ENCODE data around the gene RAB11FIP3. TPM values are rescaled to one million over a fixed set of nuclear protein-coding genes. Genes with fewer than 3 reads are reported as not detected.
A peak's percentile ranks its signal among the peaks of the same experiment; 100 is the strongest.

Gene RAB11FIP3
- total and polyA plus RNA-seq, 2 of the 13 experiments (the other 11 are each of a cell fraction or from before 2014, with no cell fraction given) = 34.3 to 57.6 TPM

- ATAC-seq (peak; percentile 94), DNase-seq (ENCODE audit: low spot score) (peak; percentile 59), FAIRE-seq (peak; percentile 8)
- H3K79me2 ChIP-seq (ENCODE audit: insufficient read depth, low read length) = no peaks in the 10 kb centered on the region
- no peaks in the 10 kb centered on the region for H3K27me3 ChIP-seq (ENCODE audit: control insufficient read depth in 1 of 2, insufficient read depth in 2 of 2, low read length in 2 of 2)
- intact Hi-C loops (cut with micrococcal nuclease; ENCODE audit: unreplicated experiment) (loop anchor here (5.0 kb wide), 1 partner anchor 103 kb away; no protein-coding TSS in a partner anchor), in situ Hi-C loops (cut with HindIII; ENCODE audit: extremely low pct_ligation_motif_present, low pct_unique_long_range_greater_than_20kb) (loop anchor here (5.0 kb wide), 1 partner anchor 98 kb away; the partner anchor contains the start of gene NME4)
- H3K9me3 ChIP-seq (ENCODE audit: low read length) = no peaks in the 10 kb centered on the region
- H3K4me2 ChIP-seq (ENCODE audit: low read depth, low read length) = no peak overlapping the region
- peaks cover 26 to 60% of the 10 kb centered on the region in 2 experiments for H3K36me3 ChIP-seq (replicated peaks in 1 of 2; ENCODE audit: control insufficient read depth in 1 of 2, insufficient read depth in 2 of 2, low read length in 2 of 2)
- peaks cover 15% of the 10 kb centered on the region for H3K4me1 ChIP-seq (ENCODE audit: insufficient read depth, low read length)
- POLR2A ChIA-PET = interaction anchor here (0.9 kb wide), 1 partner anchor 32 kb away, joined by 3 read pairs; the partner anchor contains the start of gene CAPN15
- no peak overlapping the region for H2AFZ ChIP-seq (ENCODE audit: low read length)
- H3K27ac ChIP-seq (ENCODE audit: extremely low read length, insufficient read depth, low read length) = no peak overlapping the region
- H4K20me1 ChIP-seq (ENCODE audit: insufficient read depth, low read length) = no peaks in the 10 kb centered on the region
- no TSS peak for BruUV-seq (replicated peaks)
- CTCF ChIA-PET (ENCODE audit: low intra/inter-chr PET ratio, low total read pairs) = interaction anchor here (1.5 kb wide), 1 partner anchor 104 kb away, joined by 11 read pairs; no protein-coding TSS in a partner anchor
- no peak overlapping the region for H3K4me3 ChIP-seq (replicated peaks in 1 of 3; ENCODE audit: insufficient read depth in 1 of 3, low read depth in 2 of 3, low read length in 3 of 3)
- no peak overlapping the region for H3K9ac ChIP-seq (ENCODE audit: insufficient read depth, low read depth, low read length)
- WGBS (ENCODE audit: low lambda C conversion rate) = 62% methylated on average over 3 of the region's 11 CpGs
- TF ChIP-seq STAG1 (CRISPR knock-in tag; IDR thresholded peaks at IDR 0.05) (peak; percentile 65), CTCF (CRISPR knock-in tag; IDR thresholded peaks at IDR 0.05) (peak; percentile 71), ZNF589 (CRISPR knock-in tag; conservative IDR thresholded peaks at IDR 0.05) (no peak), HIC2 (CRISPR knock-in tag; IDR thresholded peaks at IDR 0.05; ENCODE audit: low read depth) (0 out of 2 replicates have a peak, but pooled peaks have one; percentile 24), THAP11 (CRISPR knock-in tag; IDR thresholded peaks at IDR 0.05) (peak; percentile 30; the same call in 1 of the 2 replicates), SMC3 (IDR thresholded peaks at IDR 0.05; ENCODE audit: low read length) (peak; percentile 77), RAD21 (CRISPR knock-in tag; IDR thresholded peaks at IDR 0.05) (peak; percentile 67), ZFX (CRISPR knock-in tag; IDR thresholded peaks at IDR 0.05; ENCODE audit: low read depth) (0 out of 2 replicates have a peak, but pooled peaks have one; percentile 29), ZNF687 (CRISPR knock-in tag; IDR thresholded peaks at IDR 0.05) (peak; percentile 33; the same call in 1 of the 2 replicates), PHB2 (IDR thresholded peaks at IDR 0.05; ENCODE audit: partially characterized antibody) (no peak), MYC (CRISPR knock-in tag; IDR thresholded peaks at IDR 0.05; ENCODE audit: borderline replicate concordance) (0 out of 2 replicates have a peak, but pooled peaks have one; percentile 4), SAP130 (CRISPR knock-in tag; IDR thresholded peaks at IDR 0.05; ENCODE audit: low read depth) (0 out of 2 replicates have a peak, but pooled peaks have one; percentile 33), ELF3 (CRISPR knock-in tag; IDR thresholded peaks at IDR 0.05) (0 out of 2 replicates have a peak, but pooled peaks have one; percentile 33)
Measured at GRCh38 chr16:495127-495748, 69.8 kb downstream of the RAB11FIP3 start.
